Right atrium auricular region (tissue), 2 donors: ENCODE measurements around the gene STAT4. TPM values are rescaled to one million over a fixed set of nuclear protein-coding genes. Genes with fewer than 3 reads are reported as not detected.

Experiments
- DNase-seq: peaks from one replicate; pipeline ENCODE4 v3.0.0-alpha.2; 2019; ENCODE audit warnings: low spot score
- H3K27ac ChIP-seq, 2 donors: fragments of 200-600 bp; sonication (generic); 1 replicate in 1 of 2; 2 replicates in 1 of 2; pipeline ENCODE4 v1.5.1; 2016 to 2019
- H3K27me3 ChIP-seq, 2 donors: fragments of 200-600 bp; sonication (generic); one replicate each; pipeline versions ENCODE4 v1.5.1 to v1.6.0; 2017 to 2019
- H3K36me3 ChIP-seq: fragments of 200-600 bp; sonication (generic); one replicate; pipeline ENCODE4 v1.5.1; 2016
- H3K4me1 ChIP-seq, 2 donors: fragments of 200-600 bp; sonication (generic); one replicate each; pipeline versions ENCODE4 v1.5.1 to v1.6.0; 2017 to 2019
- H3K4me3 ChIP-seq, 2 donors: fragments of 200-600 bp; sonication (generic); 1 replicate in 1 of 2; 2 replicates in 1 of 2; pipeline ENCODE4 v1.5.1; 2017 to 2019; ENCODE audit warnings: mild to moderate bottlenecking in 1 of 2, moderate library complexity in 1 of 2
- H3K9me3 ChIP-seq, 2 donors: fragments of 200-600 bp; sonication (generic); one replicate each; pipeline ENCODE4 v1.5.1; 2019
- CTCF ChIP-seq, 2 donors: fragments of 200-600 bp; sonication (generic); IDR thresholded peaks; one replicate each; pipeline ENCODE4 v1.5.1; 2019; ENCODE audit warnings: antibody characterized with exemption in 2 of 2
- total RNA-seq, 2 donors: library from RNA; depleted of rRNA; stranded (reverse); fragments of >200 nt; gene quantifications; one replicate each; pipeline ENCODE4 v1.1.0, GENCODE V29; 2016

Gene STAT4
- total RNA-seq, 2 donors from 2014 or later: 15.2 to 27.3 TPM

- Histone ChIP-seq H3K9me3 (no peaks in the 10 kb centered on the region), H3K4me3 (no peak overlapping the region), H3K36me3 (no peaks in the 10 kb centered on the region), H3K27me3 (no peaks in the 10 kb centered on the region), H3K27ac (no peak overlapping the region), H3K4me1 (no peaks in the 10 kb centered on the region)
- TF ChIP-seq CTCF (IDR thresholded peaks at IDR 0.05): no peak
- no peak for DNase-seq
Observed at GRCh38 chr2:191125646-191126045, 25.1 kb downstream of the STAT4 start.

GRCh38 chr2:191122638-191123294 is 28.0 kb downstream of the STAT4 start:
- H3K4me3 ChIP-seq: no peak overlapping the region
- no peak for DNase-seq
- no peak for TF ChIP-seq CTCF (IDR thresholded peaks at IDR 0.05)

GRCh38 chr2:191117341-191117740 is 33.5 kb downstream of the STAT4 start:
- Histone ChIP-seq H3K4me3 (no peak overlapping the region), H3K36me3 (no peaks in the 10 kb centered on the region), H3K4me1 (no peaks in the 10 kb centered on the region), H3K27me3 (no peaks in the 10 kb centered on the region), H3K27ac (no peak overlapping the region), H3K9me3 (no peaks in the 10 kb centered on the region)
- no peak for DNase-seq
- no peak for TF ChIP-seq CTCF (IDR thresholded peaks at IDR 0.05)

More at GRCh38 chr2:191122638-191123294, 28.0 kb downstream of the STAT4 start:
- H3K4me1 ChIP-seq: no peaks in the 10 kb centered on the region
- no peaks in the 10 kb centered on the region for H3K27me3 ChIP-seq
- H3K9me3 ChIP-seq: no peaks in the 10 kb centered on the region
- no peak overlapping the region for H3K27ac ChIP-seq
- H3K36me3 ChIP-seq: no peaks in the 10 kb centered on the region

- Histone ChIP-seq H3K4me3 (no peak overlapping the region), H3K36me3 (no peaks in the 10 kb centered on the region), H3K9me3 (no peaks in the 10 kb centered on the region), H3K4me1 (no peaks in the 10 kb centered on the region), H3K27me3 (no peaks in the 10 kb centered on the region), H3K27ac (no peak overlapping the region)
- no peak for DNase-seq
- TF ChIP-seq CTCF (IDR thresholded peaks at IDR 0.05): no peak
Observed at GRCh38 chr2:191115804-191116203, 35.0 kb downstream of the STAT4 start.

GRCh38 chr2:191115391-191115790 is 35.4 kb downstream of the STAT4 start:
- no peak for DNase-seq
- Histone ChIP-seq H3K4me1 (no peaks in the 10 kb centered on the region), H3K36me3 (no peaks in the 10 kb centered on the region), H3K4me3 (no peak overlapping the region), H3K9me3 (no peaks in the 10 kb centered on the region), H3K27ac (no peak overlapping the region), H3K27me3 (no peaks in the 10 kb centered on the region)
- no peak for TF ChIP-seq CTCF (IDR thresholded peaks at IDR 0.05)

GRCh38 chr2:191114403-191114886 is 36.3 kb downstream of the STAT4 start:
- H3K36me3 ChIP-seq: no peaks in the 10 kb centered on the region
- no peaks in the 10 kb centered on the region for H3K27me3 ChIP-seq
- DNase-seq: no peak
- H3K27ac ChIP-seq: no peak overlapping the region
- H3K4me3 ChIP-seq: no peak overlapping the region
- H3K4me1 ChIP-seq: no peaks in the 10 kb centered on the region
- no peaks in the 10 kb centered on the region for H3K9me3 ChIP-seq
- TF ChIP-seq CTCF (IDR thresholded peaks at IDR 0.05): no peak
